ENCODE measurements around the gene ST6GALNAC1. TPM values are rescaled to one million over a fixed set of nuclear protein-coding genes. Genes with fewer than 3 reads are reported as not detected.

The ST6GALNAC1 gene
- total and polyA plus RNA-seq, 4 experiments from 2014 or later: 12.7 to 45.8 (median 14.4) TPM

- Histone ChIP-seq H3K27ac (ENCODE audit: low read depth, low read length) (peak overlapping the region; percentile 72), H3K36me3 (ENCODE audit: insufficient read depth, low read length) (no peaks in the 10 kb centered on the region), H3K4me3 (ENCODE audit: low read length in 2 of 2) (peak overlapping the region; percentile 75 to 83), H3K27me3 (ENCODE audit: insufficient read depth, low read length) (no peaks in the 10 kb centered on the region), H3K4me1 (ENCODE audit: insufficient read depth, low read length) (peaks cover 34% of the 10 kb centered on the region), H3K9me3 (ENCODE audit: control insufficient read depth in 1 of 2, low read length in 2 of 2) (no peaks in the 10 kb centered on the region)
- H3K9me3 Mint-ChIP-seq: no peaks in the 10 kb centered on the region
- H3K36me3 Mint-ChIP-seq: peaks cover 0 to 7% of the 10 kb centered on the region in 2 donors
- intact Hi-C loops (cut with micrococcal nuclease): loop anchor here (5.0 to 10.0 kb wide), 3 partner anchors 49 to 217 kb away; partner anchors contain the start of genes JMJD6, METTL23 and UBE2O
- ChIA-PET CTCF (ENCODE audit: partially characterized antibody) (interaction anchor here (0.7 to 3.3 kb wide), 8 partner anchors 10 to 113 kb away, joined by 3 to 29 read pairs (median 4); no protein-coding TSS in a partner anchor), POLR2A (ENCODE audit: partially characterized antibody) (interaction anchor here (0.5 to 4.1 kb wide), 37 partner anchors 10 to 693 kb away, joined by 3 to 86 read pairs (median 4); partner anchors contain the start of genes ACOX1, JMJD6, METTL23 and MXRA7)
- H3K4me1 Mint-ChIP-seq: peaks cover 22 to 32% (median 29%) of the 10 kb centered on the region in 4 donors
- no peaks in the 10 kb centered on the region for H3K27me3 Mint-ChIP-seq
- DNase-seq: peak; percentile 98 to 99 (median 99)
- H3K4me3 Mint-ChIP-seq: peak overlapping the region; percentile 87 to 97 (median 92)
- H3K27ac Mint-ChIP-seq: peak overlapping the region; percentile 91 to 98 (median 97)
Measured at GRCh38 chr17:76671123-76671911, 27.8 kb upstream of the ST6GALNAC1 start.

GRCh38 chr17:76670718-76671122, 27.2 kb upstream of the ST6GALNAC1 start:
- ChIA-PET CTCF (ENCODE audit: partially characterized antibody) (interaction anchor here (0.8 to 3.3 kb wide), 6 partner anchors 11 to 113 kb away, joined by 3 to 29 read pairs (median 6); no protein-coding TSS in a partner anchor), POLR2A (ENCODE audit: partially characterized antibody) (interaction anchor here (0.5 to 4.1 kb wide), 25 partner anchors 10 to 692 kb away, joined by 3 to 86 read pairs (median 4); partner anchors contain the start of genes ACOX1, JMJD6, METTL23 and MXRA7)
- no peaks in the 10 kb centered on the region for H3K27me3 Mint-ChIP-seq
- H3K9me3 ChIP-seq (ENCODE audit: control insufficient read depth in 1 of 2, low read length in 2 of 2): no peaks in the 10 kb centered on the region
- peak overlapping the region; percentile 70 for H3K27ac ChIP-seq (ENCODE audit: low read depth, low read length)
- H3K4me1 ChIP-seq (ENCODE audit: insufficient read depth, low read length): peaks cover 34% of the 10 kb centered on the region
- H3K9me3 Mint-ChIP-seq: no peaks in the 10 kb centered on the region
- H3K4me3 ChIP-seq (ENCODE audit: low read length in 2 of 2): peak overlapping the region in 1 of 2 donors; percentile 42
- H3K36me3 Mint-ChIP-seq: peaks cover 0 to 7% of the 10 kb centered on the region in 2 donors
- peaks cover 22 to 32% (median 29%) of the 10 kb centered on the region in 4 donors for H3K4me1 Mint-ChIP-seq
- intact Hi-C loops (cut with micrococcal nuclease): loop anchor here (5.0 to 10.0 kb wide), 3 partner anchors 48 to 216 kb away; partner anchors contain the start of genes JMJD6, METTL23 and UBE2O
- peak overlapping the region; percentile 91 to 98 (median 97) for H3K27ac Mint-ChIP-seq
- H3K36me3 ChIP-seq (ENCODE audit: insufficient read depth, low read length): no peaks in the 10 kb centered on the region
- H3K4me3 Mint-ChIP-seq: peak overlapping the region; percentile 58 to 97 (median 92)
- H3K27me3 ChIP-seq (ENCODE audit: insufficient read depth, low read length): no peaks in the 10 kb centered on the region
- no peak for DNase-seq

GRCh38 chr17:76670020-76670717, 26.6 kb upstream of the ST6GALNAC1 start:
- Mint-ChIP-seq H3K4me1 (peaks cover 22 to 32% (median 29%) of the 10 kb centered on the region in 4 donors), H3K27me3 (no peaks in the 10 kb centered on the region), H3K27ac (peak overlapping the region; percentile 91 to 98 (median 97)), H3K9me3 (no peaks in the 10 kb centered on the region), H3K4me3 (peak overlapping the region in 6 of 8 donors; percentile 87 to 97 (median 92)), H3K36me3 (peaks cover 0 to 7% of the 10 kb centered on the region in 2 donors)
- ChIA-PET CTCF (ENCODE audit: partially characterized antibody) (interaction anchor here (3.3 kb wide), 1 partner anchor 11 kb away, joined by 29 read pairs; no protein-coding TSS in a partner anchor), POLR2A (ENCODE audit: partially characterized antibody) (interaction anchor here (1.4 to 4.1 kb wide), 6 partner anchors 9 to 112 kb away, joined by 3 to 86 read pairs (median 22); partner anchors contain the start of gene ST6GALNAC1)
- H3K9me3 ChIP-seq (ENCODE audit: control insufficient read depth in 1 of 2, low read length in 2 of 2): no peaks in the 10 kb centered on the region
- DNase-seq: peak in 2 of 5 donors; percentile 33 to 43
- no peak overlapping the region for H3K27ac ChIP-seq (ENCODE audit: low read depth, low read length)
- H3K27me3 ChIP-seq (ENCODE audit: insufficient read depth, low read length): no peaks in the 10 kb centered on the region
- no peaks in the 10 kb centered on the region for H3K36me3 ChIP-seq (ENCODE audit: insufficient read depth, low read length)
- peaks cover 34% of the 10 kb centered on the region for H3K4me1 ChIP-seq (ENCODE audit: insufficient read depth, low read length)
- intact Hi-C loops (cut with micrococcal nuclease): loop anchor here (5.0 to 10.0 kb wide), 3 partner anchors 48 to 215 kb away; partner anchors contain the start of genes JMJD6, METTL23 and UBE2O
- H3K4me3 ChIP-seq (ENCODE audit: low read length in 2 of 2): no peak overlapping the region

GRCh38 chr17:76667786-76668453, 24.4 kb upstream of the ST6GALNAC1 start:
- Mint-ChIP-seq H3K27ac (no peak overlapping the region), H3K9me3 (no peaks in the 10 kb centered on the region), H3K4me3 (no peak overlapping the region), H3K27me3 (peaks cover 0 to 3% of the 10 kb centered on the region in 2 donors), H3K4me1 (peaks cover 22 to 32% (median 29%) of the 10 kb centered on the region in 4 donors), H3K36me3 (peaks cover 0 to 7% of the 10 kb centered on the region in 2 donors)
- Histone ChIP-seq H3K9me3 (ENCODE audit: control insufficient read depth in 1 of 2, low read length in 2 of 2) (no peaks in the 10 kb centered on the region), H3K27me3 (ENCODE audit: insufficient read depth, low read length) (no peaks in the 10 kb centered on the region), H3K4me1 (ENCODE audit: insufficient read depth, low read length) (peaks cover 27% of the 10 kb centered on the region), H3K36me3 (ENCODE audit: insufficient read depth, low read length) (no peaks in the 10 kb centered on the region), H3K27ac (ENCODE audit: low read depth, low read length) (no peak overlapping the region), H3K4me3 (ENCODE audit: low read length in 2 of 2) (no peak overlapping the region)
- intact Hi-C loops (cut with micrococcal nuclease): no loop called here
- ChIA-PET POLR2A (ENCODE audit: partially characterized antibody) (interaction anchor here (1.0 kb wide), 1 partner anchor 10 kb away, joined by 3 read pairs; no protein-coding TSS in a partner anchor), CTCF (ENCODE audit: partially characterized antibody) (interaction anchor here (1.4 to 2.0 kb wide), 3 partner anchors 9 to 44 kb away, joined by 3 to 6 read pairs (median 6); no protein-coding TSS in a partner anchor)
- DNase-seq: no peak

GRCh38 chr17:76667491-76667755, 23.9 kb upstream of the ST6GALNAC1 start:
- Mint-ChIP-seq H3K4me1 (peaks cover 19 to 28% (median 25%) of the 10 kb centered on the region in 4 donors), H3K27me3 (peaks cover 0 to 3% of the 10 kb centered on the region in 2 donors), H3K9me3 (no peaks in the 10 kb centered on the region), H3K27ac (peak overlapping the region in 1 of 7 donors; percentile 75), H3K36me3 (peaks cover 0 to 7% of the 10 kb centered on the region in 2 donors), H3K4me3 (no peak overlapping the region)
- no peak overlapping the region for H3K27ac ChIP-seq (ENCODE audit: low read depth, low read length)
- DNase-seq: no peak
- no peaks in the 10 kb centered on the region for H3K36me3 ChIP-seq (ENCODE audit: insufficient read depth, low read length)
- ChIA-PET POLR2A (ENCODE audit: partially characterized antibody) (no interaction called here), CTCF (ENCODE audit: partially characterized antibody) (interaction anchor here (1.4 to 2.0 kb wide), 3 partner anchors 10 to 43 kb away, joined by 3 to 6 read pairs (median 6); no protein-coding TSS in a partner anchor)
- no peak overlapping the region for H3K4me3 ChIP-seq (ENCODE audit: low read length in 2 of 2)
- intact Hi-C loops (cut with micrococcal nuclease): no loop called here
- no peaks in the 10 kb centered on the region for H3K9me3 ChIP-seq (ENCODE audit: control insufficient read depth in 1 of 2, low read length in 2 of 2)
- no peaks in the 10 kb centered on the region for H3K27me3 ChIP-seq (ENCODE audit: insufficient read depth, low read length)
- peaks cover 22% of the 10 kb centered on the region for H3K4me1 ChIP-seq (ENCODE audit: insufficient read depth, low read length)

- Mint-ChIP-seq H3K27me3 (peaks cover 0 to 3% of the 10 kb centered on the region in 2 donors), H3K4me3 (peak overlapping the region; percentile 63 to 88 (median 77)), H3K9me3 (no peaks in the 10 kb centered on the region), H3K4me1 (peaks cover 30 to 44% (median 37%) of the 10 kb centered on the region in 4 donors), H3K36me3 (no peaks in the 10 kb centered on the region), H3K27ac (peak overlapping the region; percentile 83 to 96 (median 92))
- Histone ChIP-seq H3K27me3 (ENCODE audit: insufficient read depth, low read length) (no peaks in the 10 kb centered on the region), H3K36me3 (ENCODE audit: insufficient read depth, low read length) (no peaks in the 10 kb centered on the region), H3K4me3 (ENCODE audit: low read length in 2 of 2) (peak overlapping the region in 1 of 2 donors; percentile 15), H3K9me3 (ENCODE audit: control insufficient read depth in 1 of 2, low read length in 2 of 2) (no peaks in the 10 kb centered on the region), H3K4me1 (ENCODE audit: insufficient read depth, low read length) (peaks cover 46% of the 10 kb centered on the region), H3K27ac (ENCODE audit: low read depth, low read length) (no peak overlapping the region)
- intact Hi-C loops (cut with micrococcal nuclease): no loop called here
- ChIA-PET CTCF (ENCODE audit: partially characterized antibody) (interaction anchor here (0.6 to 2.3 kb wide), 4 partner anchors 16 to 75 kb away, joined by 3 to 13 read pairs (median 4); no protein-coding TSS in a partner anchor), POLR2A (ENCODE audit: partially characterized antibody) (interaction anchor here (0.7 to 7.0 kb wide), 9 partner anchors 10 to 165 kb away, joined by 3 to 86 read pairs (median 4); partner anchors contain the start of gene ST6GALNAC1)
- no peak for DNase-seq
Measured at GRCh38 chr17:76660656-76661042, 17.1 kb upstream of the ST6GALNAC1 start.
